ENCODE data around the gene CREB5. TPM values are rescaled to one million over a fixed set of nuclear protein-coding genes. Genes with fewer than 3 reads are reported as not detected.

Gene CREB5
- total RNA-seq, 2 experiments from 2014 or later: 1.2 to 1.5 TPM

DNA sequence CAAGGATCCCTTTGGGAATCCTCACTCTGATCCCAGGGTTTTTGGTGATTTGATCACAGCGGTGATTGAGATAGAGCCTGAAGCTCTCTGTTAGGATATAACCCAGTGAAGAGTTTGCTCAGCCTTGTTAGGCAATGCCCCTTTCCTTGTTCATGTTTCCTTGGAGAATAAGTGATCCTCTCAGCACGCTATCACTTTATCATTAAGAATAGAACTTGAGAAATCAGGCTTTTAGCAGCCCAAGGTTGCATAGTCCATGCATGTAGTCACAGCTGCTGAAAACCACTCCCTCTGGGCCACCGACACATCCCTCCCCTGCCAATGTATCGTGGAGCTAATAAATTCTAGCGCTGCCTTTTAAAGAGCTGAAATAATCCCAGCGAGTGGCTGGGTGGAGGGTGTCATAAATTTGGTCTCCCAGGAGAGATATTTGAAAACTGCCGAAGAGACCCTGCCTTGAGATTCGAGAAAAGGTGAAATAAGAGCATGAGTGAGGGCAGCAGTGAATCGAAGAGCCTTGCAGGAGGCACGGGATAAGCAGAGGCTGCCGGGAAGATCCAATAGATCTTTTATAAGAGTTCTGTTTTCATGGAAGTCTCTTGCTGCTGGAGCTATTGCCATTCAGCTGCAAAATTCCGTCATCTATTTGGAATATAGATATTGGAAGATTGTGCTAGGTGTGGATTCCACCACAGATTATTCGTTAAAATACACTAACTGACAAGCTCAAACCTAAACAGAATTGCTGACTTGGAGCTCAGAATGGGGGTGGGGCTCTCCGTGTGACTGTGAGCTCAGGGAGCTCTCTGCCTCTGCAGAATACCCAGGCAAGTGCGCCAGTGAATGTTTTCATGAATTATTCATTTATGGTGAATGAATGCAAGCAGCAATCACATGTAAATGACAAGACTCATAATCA, 296.0 kb downstream of the CREB5 start:
- POLR2A ChIA-PET: no interaction called here
- intact Hi-C loops (cut with micrococcal nuclease): no loop called here
- CTCF ChIA-PET: no interaction called here

GRCh38 chr7:28709748-28710147, 297.4 kb downstream of the CREB5 start:
- H3K9me3 Mint-ChIP-seq: no peaks in the 10 kb centered on the region
- no peak for DNase-seq
- H3K27me3 Mint-ChIP-seq: no peaks in the 10 kb centered on the region
- no peaks in the 10 kb centered on the region for H3K4me1 Mint-ChIP-seq (ENCODE audit: low read depth)
- CTCF ChIA-PET: interaction anchor here (0.7 kb wide), 1 partner anchor 320 kb away, joined by 3 read pairs; no protein-coding TSS in a partner anchor
- no peaks in the 10 kb centered on the region for H3K36me3 Mint-ChIP-seq (ENCODE audit: low read depth)
- no peak overlapping the region for H3K4me3 Mint-ChIP-seq
- no peak overlapping the region for H3K27ac Mint-ChIP-seq
- intact Hi-C loops (cut with micrococcal nuclease): no loop called here
- ATAC-seq: no peak
- TF ChIP-seq, protein P1, sequence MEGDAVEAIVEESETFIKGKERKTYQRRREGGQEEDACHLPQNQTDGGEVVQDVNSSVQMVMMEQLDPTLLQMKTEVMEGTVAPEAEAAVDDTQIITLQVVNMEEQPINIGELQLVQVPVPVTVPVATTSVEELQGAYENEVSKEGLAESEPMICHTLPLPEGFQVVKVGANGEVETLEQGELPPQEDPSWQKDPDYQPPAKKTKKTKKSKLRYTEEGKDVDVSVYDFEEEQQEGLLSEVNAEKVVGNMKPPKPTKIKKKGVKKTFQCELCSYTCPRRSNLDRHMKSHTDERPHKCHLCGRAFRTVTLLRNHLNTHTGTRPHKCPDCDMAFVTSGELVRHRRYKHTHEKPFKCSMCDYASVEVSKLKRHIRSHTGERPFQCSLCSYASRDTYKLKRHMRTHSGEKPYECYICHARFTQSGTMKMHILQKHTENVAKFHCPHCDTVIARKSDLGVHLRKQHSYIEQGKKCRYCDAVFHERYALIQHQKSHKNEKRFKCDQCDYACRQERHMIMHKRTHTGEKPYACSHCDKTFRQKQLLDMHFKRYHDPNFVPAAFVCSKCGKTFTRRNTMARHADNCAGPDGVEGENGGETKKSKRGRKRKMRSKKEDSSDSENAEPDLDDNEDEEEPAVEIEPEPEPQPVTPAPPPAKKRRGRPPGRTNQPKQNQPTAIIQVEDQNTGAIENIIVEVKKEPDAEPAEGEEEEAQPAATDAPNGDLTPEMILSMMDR (IDR thresholded peaks at IDR 0.05): no peak
- POLR2A ChIA-PET: no interaction called here

More for the DNA sequence above, 296.0 kb downstream of the CREB5 start:
- Mint-ChIP-seq H3K27ac (no peak overlapping the region), H3K4me3 (no peak overlapping the region), H3K9me3 (no peaks in the 10 kb centered on the region), H3K4me1 (ENCODE audit: low read depth) (no peaks in the 10 kb centered on the region), H3K36me3 (ENCODE audit: low read depth) (no peaks in the 10 kb centered on the region), H3K27me3 (no peaks in the 10 kb centered on the region)
- no peak for ATAC-seq
- DNase-seq: no peak
- TF ChIP-seq, protein P1 (IDR thresholded peaks at IDR 0.05): no peak

DNA sequence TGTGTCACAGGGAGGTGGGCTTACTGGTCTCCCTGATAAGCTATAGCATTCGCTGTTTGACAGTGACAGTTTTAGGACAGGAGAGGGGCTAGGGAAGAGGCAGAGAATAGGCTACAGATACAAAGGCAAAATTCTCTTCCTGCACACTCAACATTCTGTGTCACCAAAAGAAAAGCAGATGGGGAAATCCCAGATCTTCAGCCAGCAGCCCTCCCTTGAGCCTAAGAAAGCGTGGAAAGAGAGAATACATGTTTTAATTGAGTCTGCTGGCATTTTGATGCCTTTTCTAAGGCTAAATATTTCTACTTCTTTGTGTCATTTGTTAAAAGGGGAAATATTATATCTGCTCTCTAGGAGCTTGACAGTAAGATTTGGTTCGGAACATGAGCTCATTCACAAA, 298.8 kb downstream of the CREB5 start:
- Mint-ChIP-seq H3K4me1 (ENCODE audit: low read depth) (no peaks in the 10 kb centered on the region), H3K36me3 (ENCODE audit: low read depth) (no peaks in the 10 kb centered on the region), H3K4me3 (no peak overlapping the region), H3K27me3 (no peaks in the 10 kb centered on the region), H3K27ac (no peak overlapping the region), H3K9me3 (no peaks in the 10 kb centered on the region)
- intact Hi-C loops (cut with micrococcal nuclease): no loop called here
- ChIA-PET CTCF (no interaction called here), POLR2A (no interaction called here)
- TF ChIP-seq, protein P1 (IDR thresholded peaks at IDR 0.05): no peak
- ATAC-seq (no peak), DNase-seq (no peak)

DNA sequence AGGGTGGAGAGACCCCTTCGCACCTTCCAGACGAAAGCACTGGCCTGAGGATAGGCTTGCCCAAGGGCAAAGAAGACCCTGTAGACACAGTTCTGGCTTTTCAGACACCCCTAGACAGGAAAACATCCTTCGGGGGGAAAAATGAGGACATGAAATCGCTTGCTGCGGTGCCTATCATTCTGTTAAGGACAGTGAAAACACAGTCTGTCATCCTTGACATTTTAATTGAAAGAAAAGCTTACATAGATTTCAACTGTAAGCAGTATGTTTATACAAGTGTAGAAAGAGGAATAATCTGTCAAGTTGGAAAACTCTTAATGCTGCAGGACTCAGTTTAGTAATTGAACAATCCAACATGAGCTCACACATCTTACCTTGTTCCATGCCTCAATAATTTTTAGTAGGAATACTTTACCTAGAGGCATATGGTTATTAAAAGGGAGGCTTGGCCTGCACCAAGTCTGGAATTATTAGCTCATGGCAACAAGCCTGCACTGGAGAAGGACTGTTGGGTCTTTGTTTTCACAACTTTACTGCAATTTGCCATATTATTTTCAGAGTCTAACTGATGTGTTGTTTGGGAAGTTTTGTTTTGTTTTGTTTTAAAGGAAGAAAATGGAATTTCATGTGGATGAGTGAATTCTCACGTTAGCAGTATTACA, 302.3 kb downstream of the CREB5 start:
- CTCF ChIA-PET: no interaction called here
- H3K27ac Mint-ChIP-seq: no peak overlapping the region
- no peak for ATAC-seq
- TF ChIP-seq, protein P1 (IDR thresholded peaks at IDR 0.05): no peak
- no peaks in the 10 kb centered on the region for H3K9me3 Mint-ChIP-seq
- H3K27me3 Mint-ChIP-seq: no peaks in the 10 kb centered on the region
- POLR2A ChIA-PET: no interaction called here
- no peak overlapping the region for H3K4me3 Mint-ChIP-seq
- intact Hi-C loops (cut with micrococcal nuclease): no loop called here
- H3K36me3 Mint-ChIP-seq (ENCODE audit: low read depth): no peaks in the 10 kb centered on the region
- H3K4me1 Mint-ChIP-seq (ENCODE audit: low read depth): no peaks in the 10 kb centered on the region
- no peak for DNase-seq

DNA sequence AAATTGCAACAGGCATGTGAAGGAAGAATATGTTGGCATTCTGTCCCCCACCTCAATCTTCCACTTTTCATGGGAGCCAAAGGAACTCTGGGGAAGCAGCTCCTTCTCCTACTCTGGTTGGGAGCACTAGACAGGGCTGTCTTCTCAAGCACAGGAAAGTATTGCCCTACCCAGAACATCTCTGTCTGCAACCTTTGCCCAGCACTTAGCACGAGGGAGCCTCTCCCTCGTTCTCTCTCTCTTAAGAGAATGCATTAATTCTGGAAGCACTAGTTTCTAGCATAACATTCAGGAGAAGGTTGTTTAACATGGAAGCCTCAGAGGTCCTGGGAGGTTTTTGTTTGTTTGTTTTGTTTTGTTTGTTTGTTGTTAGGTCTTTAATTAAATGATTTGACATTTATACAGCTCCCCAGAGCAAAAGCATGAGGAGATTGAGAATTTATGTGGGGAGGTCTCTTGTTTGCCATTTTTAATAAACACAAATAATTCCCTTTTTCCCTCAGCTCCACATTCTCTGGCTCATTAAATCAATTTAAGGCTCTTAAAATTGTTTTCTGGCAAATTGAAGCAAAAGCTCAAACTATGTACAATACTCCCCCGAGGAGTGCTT, 305.2 kb downstream of the CREB5 start:
- DNase-seq (no peak), ATAC-seq (no peak)
- no peaks in the 10 kb centered on the region for H3K27me3 Mint-ChIP-seq
- ChIA-PET CTCF (no interaction called here), POLR2A (no interaction called here)
- H3K4me3 Mint-ChIP-seq: no peak overlapping the region
- TF ChIP-seq, protein P1 (IDR thresholded peaks at IDR 0.05): no peak
- no peak overlapping the region for H3K27ac Mint-ChIP-seq
- H3K9me3 Mint-ChIP-seq: no peaks in the 10 kb centered on the region
- H3K4me1 Mint-ChIP-seq (ENCODE audit: low read depth): no peaks in the 10 kb centered on the region
- intact Hi-C loops (cut with micrococcal nuclease): no loop called here
- no peaks in the 10 kb centered on the region for H3K36me3 Mint-ChIP-seq (ENCODE audit: low read depth)
